ENCODE results near the gene AP3D1.

Gene AP3D1

GRCh38 chr19:2053601-2054389 lies 97.6 kb downstream of the AP3D1 start:
- TF ChIP-seq, protein P1, sequence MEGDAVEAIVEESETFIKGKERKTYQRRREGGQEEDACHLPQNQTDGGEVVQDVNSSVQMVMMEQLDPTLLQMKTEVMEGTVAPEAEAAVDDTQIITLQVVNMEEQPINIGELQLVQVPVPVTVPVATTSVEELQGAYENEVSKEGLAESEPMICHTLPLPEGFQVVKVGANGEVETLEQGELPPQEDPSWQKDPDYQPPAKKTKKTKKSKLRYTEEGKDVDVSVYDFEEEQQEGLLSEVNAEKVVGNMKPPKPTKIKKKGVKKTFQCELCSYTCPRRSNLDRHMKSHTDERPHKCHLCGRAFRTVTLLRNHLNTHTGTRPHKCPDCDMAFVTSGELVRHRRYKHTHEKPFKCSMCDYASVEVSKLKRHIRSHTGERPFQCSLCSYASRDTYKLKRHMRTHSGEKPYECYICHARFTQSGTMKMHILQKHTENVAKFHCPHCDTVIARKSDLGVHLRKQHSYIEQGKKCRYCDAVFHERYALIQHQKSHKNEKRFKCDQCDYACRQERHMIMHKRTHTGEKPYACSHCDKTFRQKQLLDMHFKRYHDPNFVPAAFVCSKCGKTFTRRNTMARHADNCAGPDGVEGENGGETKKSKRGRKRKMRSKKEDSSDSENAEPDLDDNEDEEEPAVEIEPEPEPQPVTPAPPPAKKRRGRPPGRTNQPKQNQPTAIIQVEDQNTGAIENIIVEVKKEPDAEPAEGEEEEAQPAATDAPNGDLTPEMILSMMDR (IDR thresholded peaks at IDR 0.05; ENCODE audit: insufficient read depth, low read depth, low read length, missing control alignments) = no peak
- H3K4me3 ChIP-seq (ENCODE audit: low read length) = no peak overlapping the region
- DNase-seq (ENCODE audit: low read depth) = no peak

GRCh38 chr19:2051773-2052704 lies 99.3 kb downstream of the AP3D1 start:
- no peak overlapping the region for H3K4me3 ChIP-seq (ENCODE audit: low read length)
- TF ChIP-seq, protein P1 (IDR thresholded peaks at IDR 0.05; ENCODE audit: insufficient read depth, low read depth, low read length, missing control alignments) = no peak
- peak; percentile 71 for DNase-seq (ENCODE audit: low read depth)

GRCh38 chr19:2050991-2051772 lies 100.2 kb downstream of the AP3D1 start, which contains the start of gene MKNK2:
Gene MKNK2 (minus strand): TSS chr19:2051244. CDS start chr19:2050851, 393 bp downstream.
- DNase-seq (ENCODE audit: low read depth) = peak; percentile 82
- peak within 1 kb of the TSS; percentile 96 for H3K4me3 ChIP-seq (ENCODE audit: low read length)
- TF ChIP-seq, protein P1 (IDR thresholded peaks at IDR 0.05; ENCODE audit: insufficient read depth, low read depth, low read length, missing control alignments) = peak; percentile 37
